ENCODE data around the gene TNNI3K. TPM values are rescaled to one million over a fixed set of nuclear protein-coding genes. Genes with fewer than 3 reads are reported as not detected.

Gene TNNI3K
- total RNA-seq, 4 donors from 2014 or later = 0.19 TPM; not detected in 3

DNA sequence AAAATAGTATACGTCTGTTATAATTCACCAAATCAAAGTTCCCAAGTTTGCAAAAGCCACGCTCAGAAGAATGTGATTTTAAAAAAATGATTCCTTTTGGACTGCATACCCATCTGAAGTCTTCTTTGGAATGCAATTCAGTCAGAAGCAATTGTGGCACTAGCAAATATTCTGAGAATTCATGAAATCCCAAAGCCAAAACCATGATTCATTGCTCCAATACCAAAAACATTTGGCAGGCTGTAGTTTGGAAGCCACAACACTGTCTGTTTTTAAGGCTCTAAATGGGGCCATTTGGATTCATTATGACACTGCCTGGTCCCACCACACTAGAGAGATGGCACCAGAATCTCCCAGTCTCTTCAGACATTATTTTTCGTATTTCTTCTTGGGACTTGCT, 299.1 kb downstream of the TNNI3K start:
- no peak for DNase-seq
- no peak overlapping the region for H3K4me3 ChIP-seq
- H3K27ac ChIP-seq = no peak overlapping the region
- TF ChIP-seq, protein P1, sequence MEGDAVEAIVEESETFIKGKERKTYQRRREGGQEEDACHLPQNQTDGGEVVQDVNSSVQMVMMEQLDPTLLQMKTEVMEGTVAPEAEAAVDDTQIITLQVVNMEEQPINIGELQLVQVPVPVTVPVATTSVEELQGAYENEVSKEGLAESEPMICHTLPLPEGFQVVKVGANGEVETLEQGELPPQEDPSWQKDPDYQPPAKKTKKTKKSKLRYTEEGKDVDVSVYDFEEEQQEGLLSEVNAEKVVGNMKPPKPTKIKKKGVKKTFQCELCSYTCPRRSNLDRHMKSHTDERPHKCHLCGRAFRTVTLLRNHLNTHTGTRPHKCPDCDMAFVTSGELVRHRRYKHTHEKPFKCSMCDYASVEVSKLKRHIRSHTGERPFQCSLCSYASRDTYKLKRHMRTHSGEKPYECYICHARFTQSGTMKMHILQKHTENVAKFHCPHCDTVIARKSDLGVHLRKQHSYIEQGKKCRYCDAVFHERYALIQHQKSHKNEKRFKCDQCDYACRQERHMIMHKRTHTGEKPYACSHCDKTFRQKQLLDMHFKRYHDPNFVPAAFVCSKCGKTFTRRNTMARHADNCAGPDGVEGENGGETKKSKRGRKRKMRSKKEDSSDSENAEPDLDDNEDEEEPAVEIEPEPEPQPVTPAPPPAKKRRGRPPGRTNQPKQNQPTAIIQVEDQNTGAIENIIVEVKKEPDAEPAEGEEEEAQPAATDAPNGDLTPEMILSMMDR (IDR thresholded peaks at IDR 0.05) = no peak
- TF ChIP-seq POLR2A (IDR thresholded peaks at IDR 0.05) = no peak
- H3K36me3 ChIP-seq = no peaks in the 10 kb centered on the region
- no peaks in the 10 kb centered on the region for H3K9me3 ChIP-seq
- WGBS, 2 donors = 80 to 83% methylated on average over 3 of the region's 3 CpGs
- no peaks in the 10 kb centered on the region for H3K4me1 ChIP-seq
- intact Hi-C loops (cut with DNase I) = no loop called here
- H3K27me3 ChIP-seq = no peaks in the 10 kb centered on the region

DNA sequence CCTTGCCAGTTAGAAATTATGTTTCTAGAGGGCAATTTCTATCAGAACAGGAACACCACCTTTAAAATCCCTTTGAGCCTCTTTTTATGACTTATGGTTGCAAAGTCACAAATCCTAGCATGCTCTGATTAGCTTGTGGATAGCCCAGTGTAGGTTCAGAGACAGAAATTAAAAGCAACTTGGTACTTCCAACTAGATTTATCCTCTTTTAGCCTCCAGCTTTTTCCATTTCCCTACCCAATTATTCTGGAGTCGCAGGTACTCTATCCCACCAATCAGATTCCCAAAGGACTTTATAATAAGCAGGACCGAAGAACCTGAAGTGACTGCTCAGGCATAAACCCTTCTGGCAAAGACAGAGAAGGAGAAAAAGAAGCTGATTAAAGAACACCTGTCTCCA, 310.6 kb downstream of the TNNI3K start:
- TF ChIP-seq, protein P1 (IDR thresholded peaks at IDR 0.05) = no peak
- no peak for TF ChIP-seq POLR2A (IDR thresholded peaks at IDR 0.05)
- Histone ChIP-seq H3K27me3 (no peaks in the 10 kb centered on the region), H3K27ac (no peak overlapping the region), H3K9me3 (no peaks in the 10 kb centered on the region), H3K36me3 (no peaks in the 10 kb centered on the region), H3K4me1 (no peaks in the 10 kb centered on the region), H3K4me3 (no peak overlapping the region)
- intact Hi-C loops (cut with DNase I) = no loop called here
- WGBS, 2 donors = 74 to 94% methylated on average over 2 of the region's 2 CpGs
- no peak for DNase-seq

DNA sequence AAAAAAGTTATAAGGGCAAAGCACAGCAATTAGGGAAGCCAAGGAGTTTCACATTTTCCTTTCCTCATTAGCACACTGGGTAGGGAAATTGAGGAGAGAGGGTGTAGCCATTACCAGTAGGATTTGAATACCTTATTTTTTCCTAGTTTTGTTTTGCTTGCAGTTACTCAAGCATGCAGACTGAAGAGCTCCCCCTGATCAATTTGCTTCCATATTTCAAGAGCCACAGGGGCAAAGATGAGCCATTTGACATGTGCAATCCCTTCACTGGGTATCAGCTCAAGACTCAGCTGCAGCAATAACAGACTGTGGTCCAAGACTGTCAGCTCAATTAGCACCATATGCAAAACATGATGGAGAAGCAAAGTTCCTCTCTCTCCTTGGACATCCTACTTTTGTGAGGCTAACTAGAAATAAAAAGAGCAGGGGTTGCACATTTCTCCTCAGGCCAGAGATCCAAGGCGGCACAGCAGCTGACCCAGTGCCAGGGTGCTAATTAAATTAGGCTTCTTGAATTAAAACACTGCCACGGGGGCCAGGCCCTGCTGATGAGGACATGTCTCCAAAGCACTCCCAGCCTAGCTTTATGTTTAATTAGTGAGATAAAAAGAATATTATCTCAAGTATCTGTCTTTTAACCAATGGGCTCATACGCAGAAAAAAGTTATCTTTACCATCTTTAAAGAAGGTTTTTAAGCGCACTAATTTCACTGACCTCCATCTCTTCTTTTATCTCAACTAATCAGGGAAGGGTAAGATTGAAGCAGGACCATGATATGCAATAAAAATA, 314.0 kb downstream of the TNNI3K start:
- no peaks in the 10 kb centered on the region for H3K9me3 ChIP-seq
- TF ChIP-seq, protein P1 (IDR thresholded peaks at IDR 0.05) = no peak
- TF ChIP-seq POLR2A (IDR thresholded peaks at IDR 0.05) = no peak
- no peaks in the 10 kb centered on the region for H3K36me3 ChIP-seq
- no peaks in the 10 kb centered on the region for H3K4me1 ChIP-seq
- DNase-seq = no peak
- intact Hi-C loops (cut with DNase I) = no loop called here
- no peak overlapping the region for H3K27ac ChIP-seq
- WGBS, 2 donors = 62 to 72% methylated on average over 4 of the region's 4 CpGs
- H3K27me3 ChIP-seq = no peaks in the 10 kb centered on the region
- H3K4me3 ChIP-seq = no peak overlapping the region

DNA sequence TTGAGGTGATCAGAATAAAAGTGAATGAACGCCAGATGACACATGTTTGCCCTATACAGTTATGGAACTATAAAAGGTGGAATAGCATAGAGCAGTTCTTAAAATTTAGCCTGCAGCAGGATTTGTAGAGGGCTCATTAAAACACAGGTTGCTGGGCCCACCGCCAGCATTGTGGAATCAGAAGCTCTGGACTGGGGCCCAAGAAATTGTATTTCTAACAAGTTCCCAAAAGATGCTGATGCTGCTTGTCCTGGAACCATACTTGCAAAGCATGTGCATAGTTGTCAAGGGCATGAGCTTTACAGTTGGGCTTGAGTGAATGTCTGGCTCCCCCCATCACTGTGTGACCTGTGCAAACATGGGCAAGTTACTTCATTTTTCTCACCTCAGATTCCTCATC, 314.7 kb downstream of the TNNI3K start:
- 95 to 100% methylated on average over 2 of the region's 2 CpGs for WGBS, 2 donors
- H3K36me3 ChIP-seq = no peaks in the 10 kb centered on the region
- H3K27ac ChIP-seq = no peak overlapping the region
- no peak overlapping the region for H3K4me3 ChIP-seq
- intact Hi-C loops (cut with DNase I) = no loop called here
- H3K9me3 ChIP-seq = no peaks in the 10 kb centered on the region
- no peak for DNase-seq
- H3K27me3 ChIP-seq = no peaks in the 10 kb centered on the region
- no peak for TF ChIP-seq POLR2A (IDR thresholded peaks at IDR 0.05)
- TF ChIP-seq, protein P1 (IDR thresholded peaks at IDR 0.05) = no peak
- no peaks in the 10 kb centered on the region for H3K4me1 ChIP-seq

DNA sequence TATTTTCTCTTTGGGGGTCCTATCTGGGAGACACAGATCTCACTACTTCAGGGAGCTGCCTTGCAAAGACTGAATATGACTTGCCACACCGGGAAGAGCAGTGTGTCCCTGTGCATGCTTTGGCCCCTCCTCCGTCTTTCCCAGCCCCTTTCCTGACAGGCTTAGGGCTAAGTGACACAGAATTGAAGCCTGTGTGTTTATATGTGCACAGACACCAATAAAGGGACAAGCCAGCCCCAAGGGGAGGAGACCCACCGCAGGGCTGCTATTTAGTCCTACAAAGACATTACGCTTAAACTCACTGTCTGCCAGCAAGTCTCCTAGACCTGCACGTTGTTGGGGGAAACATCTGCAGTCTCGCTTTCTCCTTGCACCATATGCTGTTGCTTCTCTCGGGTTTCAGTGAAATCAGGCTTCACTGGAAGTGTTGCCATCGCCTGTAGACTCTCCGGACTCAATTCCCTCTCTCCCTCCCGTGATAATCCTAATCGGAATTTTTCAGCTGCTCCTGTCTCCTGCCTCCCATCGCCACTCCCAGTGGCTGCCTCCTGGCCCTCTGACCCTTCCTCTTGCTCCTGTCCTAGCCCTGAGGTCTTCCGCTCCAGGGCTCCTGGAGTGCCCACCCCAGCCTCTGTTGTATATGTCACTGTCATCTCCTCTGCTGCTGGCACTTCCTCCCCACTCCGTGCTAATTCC, 335.8 kb downstream of the TNNI3K start:
- intact Hi-C loops (cut with DNase I) = no loop called here
- H3K27ac ChIP-seq = no peak overlapping the region
- no peak overlapping the region for H3K4me3 ChIP-seq
- no peak for DNase-seq
- H3K36me3 ChIP-seq = no peaks in the 10 kb centered on the region
- no peaks in the 10 kb centered on the region for H3K9me3 ChIP-seq
- TF ChIP-seq, protein P1 (IDR thresholded peaks at IDR 0.05) = no peak
- no peak for TF ChIP-seq POLR2A (IDR thresholded peaks at IDR 0.05)
- H3K4me1 ChIP-seq = no peaks in the 10 kb centered on the region
- WGBS, 2 donors = 33 to 38% methylated on average over 13 to 14 of the region's 14 CpGs
- H3K27me3 ChIP-seq = no peaks in the 10 kb centered on the region
